Lower lobe of right lung (tissue), 2 donors: ENCODE results near the gene ZDHHC11. TPM values are rescaled to one million over a fixed set of nuclear protein-coding genes. Genes with fewer than 3 reads are reported as not detected.
A peak's percentile ranks its signal among the peaks of the same experiment; 100 is the strongest.
"Not testable (repeated sequence)": the region's sequence is repeated elsewhere in the genome, so short reads cannot be mapped to it uniquely, and the experiment has no call there.

Source experiments
- ATAC-seq, 2 donors: fragments of 200-7000 bp; cut with Tn5 transposase; one replicate each; pipeline ENCODE4 v1.9.1; 2020 to 2022; ENCODE audit warnings: mild to moderate bottlenecking in 2 of 2, moderate library complexity in 2 of 2
- DNase-seq: peaks from one replicate; pipeline ENCODE4 v3.0.0-alpha.2; 2020
- H3K27ac ChIP-seq: fragments of 200-600 bp; one replicate; pipeline ENCODE4 v1.8.0; 2022
- H3K27me3 ChIP-seq: fragments of 200-600 bp; one replicate; pipeline ENCODE4 v1.8.0; 2022; ENCODE audit warnings: low read depth
- H3K36me3 ChIP-seq: fragments of 200-600 bp; one replicate; pipeline ENCODE4 v1.8.0; 2022; ENCODE audit warnings: mild to moderate bottlenecking
- H3K4me1 ChIP-seq: fragments of 200-600 bp; one replicate; pipeline ENCODE4 v1.8.0; 2022
- H3K4me3 ChIP-seq: fragments of 200-600 bp; one replicate; pipeline ENCODE4 v1.8.0; 2022; ENCODE audit warnings: mild to moderate bottlenecking
- H3K9me3 ChIP-seq: fragments of 200-600 bp; one replicate; pipeline ENCODE4 v1.8.0; 2022
- intact Hi-C: fragments of 100-400 bp; cut with DNase I; formaldehyde crosslinking; loops from one replicate; pipeline ENCODE4 v1.11.0; 2022
- total RNA-seq: library from RNA; stranded (reverse); fragmentation: NEBNext Ultra II Directional; extraction: Animal tissue kit (Norgen Biotek cat#: 25700); gene quantifications from one replicate; pipeline ENCODE4 v1.2.1, GENCODE V29; 2021
- TF ChIP-seq, protein P1 (sequence below): fragments of 200-600 bp; IDR thresholded peaks from one replicate; pipeline ENCODE4 v1.8.0; 2022; ENCODE audit warnings: antibody characterized with exemption, mild to moderate bottlenecking
- donor health status: DM: no; HTN: yes; CAD: no; lungs with severe emphysema.

Gene ZDHHC11
- total RNA-seq, 1 donor from 2014 or later: 28.7 TPM

DNA sequence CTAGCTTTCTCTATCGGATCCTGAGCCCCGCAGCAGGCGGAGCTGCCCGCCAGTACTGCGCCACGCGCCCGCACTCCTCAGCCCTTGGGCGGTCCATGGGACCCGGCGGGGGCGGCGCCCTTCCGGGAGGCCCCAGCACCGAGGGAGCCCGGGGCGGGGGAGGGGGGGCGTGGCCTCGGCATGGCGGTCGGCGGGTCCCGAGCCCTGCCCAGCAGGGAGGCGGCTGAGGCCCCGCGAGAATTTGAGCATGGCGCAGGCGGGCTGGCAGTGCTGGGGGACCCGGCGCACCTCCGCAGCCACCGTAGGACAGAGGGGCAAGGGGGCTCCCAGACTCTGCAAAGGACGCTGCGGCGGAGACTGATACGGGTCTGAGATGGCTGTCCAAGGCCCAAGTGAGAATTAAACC is 73.0 kb downstream of the ZDHHC11 start:
- Histone ChIP-seq H3K4me3 (no peak overlapping the region), H3K36me3 (no peaks in the 10 kb centered on the region), H3K9me3 (no peaks in the 10 kb centered on the region), H3K4me1 (no peaks in the 10 kb centered on the region), H3K27me3 (no peaks in the 10 kb centered on the region), H3K27ac (no peak overlapping the region)
- intact Hi-C loops: no loop called here
- peak; percentile 47 for DNase-seq
- ATAC-seq: no peak
- TF ChIP-seq, protein P1, sequence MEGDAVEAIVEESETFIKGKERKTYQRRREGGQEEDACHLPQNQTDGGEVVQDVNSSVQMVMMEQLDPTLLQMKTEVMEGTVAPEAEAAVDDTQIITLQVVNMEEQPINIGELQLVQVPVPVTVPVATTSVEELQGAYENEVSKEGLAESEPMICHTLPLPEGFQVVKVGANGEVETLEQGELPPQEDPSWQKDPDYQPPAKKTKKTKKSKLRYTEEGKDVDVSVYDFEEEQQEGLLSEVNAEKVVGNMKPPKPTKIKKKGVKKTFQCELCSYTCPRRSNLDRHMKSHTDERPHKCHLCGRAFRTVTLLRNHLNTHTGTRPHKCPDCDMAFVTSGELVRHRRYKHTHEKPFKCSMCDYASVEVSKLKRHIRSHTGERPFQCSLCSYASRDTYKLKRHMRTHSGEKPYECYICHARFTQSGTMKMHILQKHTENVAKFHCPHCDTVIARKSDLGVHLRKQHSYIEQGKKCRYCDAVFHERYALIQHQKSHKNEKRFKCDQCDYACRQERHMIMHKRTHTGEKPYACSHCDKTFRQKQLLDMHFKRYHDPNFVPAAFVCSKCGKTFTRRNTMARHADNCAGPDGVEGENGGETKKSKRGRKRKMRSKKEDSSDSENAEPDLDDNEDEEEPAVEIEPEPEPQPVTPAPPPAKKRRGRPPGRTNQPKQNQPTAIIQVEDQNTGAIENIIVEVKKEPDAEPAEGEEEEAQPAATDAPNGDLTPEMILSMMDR: no peak

DNA sequence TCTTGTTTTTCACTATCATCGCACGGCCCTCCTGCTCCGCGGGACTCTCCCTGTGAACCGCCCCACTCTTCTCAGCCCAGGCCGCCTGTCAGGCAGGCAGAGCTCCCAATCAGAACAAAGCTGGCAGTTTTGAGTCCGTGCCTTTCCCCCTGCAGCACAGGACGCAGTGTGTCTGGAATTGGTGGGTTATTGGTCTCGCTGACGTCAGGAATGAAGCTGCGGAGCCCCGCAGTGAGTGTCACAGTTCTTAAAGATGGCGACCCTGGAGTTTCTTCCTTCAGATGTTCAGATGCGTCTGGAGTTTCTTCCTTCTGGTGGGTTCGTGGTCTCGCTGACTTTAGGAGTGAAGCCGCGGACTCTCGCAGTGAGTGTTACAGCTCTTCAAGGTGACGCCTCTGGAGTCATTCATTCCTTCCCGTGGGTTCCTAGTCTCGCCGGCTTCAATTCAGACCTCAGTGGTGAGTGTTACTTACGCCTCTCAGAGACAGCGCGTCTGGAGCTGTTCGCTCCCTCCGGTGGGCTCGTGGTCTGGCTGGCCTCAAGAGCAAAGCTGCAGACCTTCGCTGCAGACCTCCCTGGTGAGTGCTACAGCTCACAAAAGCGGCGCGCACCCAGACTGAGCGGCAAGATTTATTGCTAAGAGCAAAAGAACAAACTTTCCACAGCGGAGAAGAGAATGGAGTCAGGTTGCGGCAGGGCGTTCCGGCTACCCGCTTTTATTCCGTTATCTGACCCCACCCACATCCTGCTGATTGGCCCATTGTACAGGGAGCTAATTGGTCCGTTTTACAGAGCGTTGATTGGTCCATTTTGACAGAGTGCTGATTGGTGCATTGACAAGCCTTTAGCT is 73.7 kb downstream of the ZDHHC11 start:
- no peak for ATAC-seq
- no peaks in the 10 kb centered on the region for H3K27me3 ChIP-seq
- no peak overlapping the region for H3K4me3 ChIP-seq
- intact Hi-C loops: no loop called here
- no peak overlapping the region for H3K27ac ChIP-seq
- no peaks in the 10 kb centered on the region for H3K4me1 ChIP-seq
- no peaks in the 10 kb centered on the region for H3K9me3 ChIP-seq
- no peak for DNase-seq
- TF ChIP-seq, protein P1: no peak
- no peaks in the 10 kb centered on the region for H3K36me3 ChIP-seq

DNA sequence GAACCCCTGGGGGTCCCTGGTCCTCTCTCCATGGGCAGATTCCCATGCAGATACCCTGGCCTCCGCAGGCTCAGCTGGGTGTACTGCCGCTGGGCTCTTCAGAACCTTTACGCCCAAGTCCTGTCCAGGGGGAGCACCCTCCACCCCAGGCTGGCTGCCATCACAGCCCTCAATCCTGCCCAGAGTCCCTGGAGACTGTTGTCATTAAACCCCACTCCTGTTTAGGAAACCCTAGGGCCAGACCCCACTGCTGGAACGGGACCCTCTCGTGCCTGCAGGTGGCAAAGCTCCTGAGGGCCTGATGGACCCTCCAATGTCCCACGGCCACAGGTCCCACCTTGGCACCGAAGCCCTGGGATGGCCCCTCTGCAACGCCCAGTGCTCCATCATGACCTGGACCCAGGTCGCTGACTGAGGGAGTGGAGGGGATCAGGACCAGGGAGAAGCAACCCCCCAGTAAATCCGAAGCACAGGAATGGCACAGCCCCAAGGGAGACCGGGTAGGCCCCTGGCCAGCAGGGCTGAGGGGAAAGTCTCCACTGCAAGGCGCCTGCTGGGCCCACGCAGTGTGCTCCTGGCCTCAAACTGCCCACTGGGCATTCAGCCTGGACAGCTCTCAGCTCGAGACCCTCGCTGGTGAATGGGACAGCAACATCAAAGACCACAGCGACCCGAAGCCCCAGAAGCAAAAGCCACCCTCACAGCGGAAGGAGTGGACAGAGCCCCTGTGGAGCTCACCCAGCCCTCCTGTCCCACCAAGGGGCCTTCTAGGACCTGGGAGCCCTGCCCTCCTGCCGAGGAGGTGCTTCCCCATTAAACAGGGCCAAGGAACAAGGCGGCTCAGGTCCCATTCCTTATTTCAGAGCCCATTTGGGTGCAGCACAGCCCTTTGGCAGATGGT is 74.6 kb downstream of the ZDHHC11 start:
- ATAC-seq: no peak
- TF ChIP-seq, protein P1: no peak
- intact Hi-C loops: no loop called here
- Histone ChIP-seq H3K27me3 (no peaks in the 10 kb centered on the region), H3K4me1 (no peaks in the 10 kb centered on the region), H3K36me3 (no peaks in the 10 kb centered on the region), H3K4me3 (no peak overlapping the region), H3K9me3 (no peaks in the 10 kb centered on the region), H3K27ac (no peak overlapping the region)
- DNase-seq: no peak

DNA sequence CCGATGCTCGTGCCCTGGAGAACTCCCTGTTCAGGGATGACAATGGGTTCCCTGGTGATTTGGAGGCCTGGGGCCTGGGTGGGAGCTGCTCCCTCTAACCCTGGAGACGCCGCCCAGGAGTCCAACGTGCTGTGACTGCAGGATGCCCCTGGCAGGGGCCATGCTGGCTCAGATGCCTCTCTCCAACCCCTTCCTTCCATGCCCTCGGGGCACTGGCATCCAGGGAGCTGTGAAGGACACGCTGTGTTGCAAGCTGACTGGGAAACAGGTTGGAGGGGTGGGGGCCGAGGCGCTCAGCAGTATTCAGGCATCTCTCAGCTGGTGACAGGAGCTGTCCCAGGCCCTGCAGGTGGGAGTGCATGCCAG is 75.2 kb downstream of the ZDHHC11 start:
- H3K4me3 ChIP-seq, H3K27ac ChIP-seq, DNase-seq: not testable (repeated sequence)

DNA sequence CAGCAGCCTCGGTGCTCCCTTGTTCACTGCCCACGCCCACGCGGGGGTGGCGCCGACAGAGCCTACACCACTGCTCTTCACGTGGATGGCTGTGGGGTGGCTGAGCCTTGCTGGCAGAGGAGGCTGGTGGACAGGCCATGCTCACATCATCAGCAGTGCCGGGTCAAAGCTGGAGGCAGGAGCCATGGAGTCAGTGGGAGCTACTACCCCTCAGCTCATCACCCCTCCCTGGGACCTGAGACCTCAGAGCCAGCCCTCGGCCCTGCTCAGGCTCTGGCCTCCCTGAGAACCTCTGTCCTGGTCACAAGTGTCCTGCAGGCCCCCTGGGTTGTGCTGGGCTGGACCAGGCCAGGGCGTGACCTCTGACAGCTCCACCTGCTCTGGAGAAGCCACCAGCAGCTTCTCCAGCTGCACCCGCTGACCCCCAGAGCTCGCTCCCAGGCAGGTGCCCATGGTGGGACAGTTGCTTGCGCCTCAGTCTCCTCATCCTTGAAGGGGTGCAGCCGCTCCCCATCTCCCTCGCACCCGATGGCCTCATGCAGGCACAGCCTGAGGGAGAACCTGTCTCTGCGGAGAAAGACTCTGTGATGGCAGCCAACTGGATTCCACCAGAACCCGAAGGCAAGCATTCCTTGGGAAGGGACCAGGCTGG is 75.8 kb downstream of the ZDHHC11 start:
- H3K27ac ChIP-seq, intact Hi-C loops: not testable (repeated sequence)

More for the DNA sequence above, 75.2 kb downstream of the ZDHHC11 start:
- ATAC-seq, H3K4me1 ChIP-seq, H3K36me3 ChIP-seq, H3K27me3 ChIP-seq, intact Hi-C loops, H3K9me3 ChIP-seq: not testable (repeated sequence)

DNA sequence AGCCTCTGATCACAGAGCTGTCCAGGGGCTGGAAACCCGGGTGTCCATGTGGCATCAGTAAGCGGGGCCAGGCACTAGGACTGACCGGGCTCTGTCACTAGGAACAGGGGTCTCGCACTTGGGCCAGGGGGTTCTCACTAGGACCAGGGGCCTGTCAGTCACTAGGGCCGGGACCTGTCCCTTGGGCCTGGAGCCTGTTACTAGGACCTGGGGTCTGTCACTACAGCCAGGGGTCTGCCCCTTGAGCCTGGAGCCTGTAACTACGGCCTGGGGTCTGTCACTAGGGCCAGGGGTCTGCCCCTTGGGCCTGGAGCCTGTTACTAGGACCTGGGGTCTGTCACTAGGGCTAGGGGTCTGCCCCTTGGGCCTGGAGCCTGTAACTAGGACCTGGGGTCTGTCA is 76.5 kb downstream of the ZDHHC11 start:
- H3K27me3 ChIP-seq, DNase-seq, H3K36me3 ChIP-seq, H3K27ac ChIP-seq, ATAC-seq, H3K4me3 ChIP-seq, intact Hi-C loops, H3K4me1 ChIP-seq, H3K9me3 ChIP-seq: not testable (repeated sequence)

More for the DNA sequence above, 75.8 kb downstream of the ZDHHC11 start:
- H3K9me3 ChIP-seq, H3K4me1 ChIP-seq, H3K4me3 ChIP-seq, H3K36me3 ChIP-seq, H3K27me3 ChIP-seq, DNase-seq, ATAC-seq: not testable (repeated sequence)
